Anterior cingulate cortex (tissue), 58 donors: ENCODE results near the gene ZSWIM4.
"Not testable (repeated sequence)": the region's sequence is repeated elsewhere in the genome, so short reads cannot be mapped to it uniquely, and the experiment has no call there.

Experiments
- DNase-seq, 58 donors: peaks; one replicate each; lab custom pipeline; 2025; lab: John Stamatoyannopoulos, UW

The ZSWIM4 gene

DNA sequence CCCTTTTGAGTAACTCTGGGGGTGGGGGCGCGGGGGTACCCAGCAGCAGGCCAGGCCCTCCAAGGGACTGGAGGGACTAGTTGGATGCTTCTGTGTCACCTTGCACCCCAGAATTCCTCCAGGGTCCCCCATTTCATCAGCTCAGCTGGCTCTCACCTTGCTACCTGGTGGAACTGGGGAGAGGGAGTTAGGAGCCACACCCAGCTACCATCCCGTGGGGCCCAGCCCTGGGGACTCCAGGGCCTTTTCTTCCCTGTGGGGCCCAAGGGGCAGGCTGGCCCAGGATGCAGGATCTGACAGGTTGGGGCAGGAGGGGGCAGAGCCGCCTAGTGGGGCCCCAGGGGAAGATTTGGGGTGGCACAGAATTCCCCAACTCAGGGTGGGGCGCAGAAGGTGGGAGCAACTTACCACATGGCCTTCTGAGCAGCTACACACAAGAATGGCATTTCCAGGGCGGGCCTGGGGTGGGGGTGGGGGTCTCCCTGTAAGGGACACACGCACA, 48.9 kb downstream of the ZSWIM4 start:
- no peak for DNase-seq

DNA sequence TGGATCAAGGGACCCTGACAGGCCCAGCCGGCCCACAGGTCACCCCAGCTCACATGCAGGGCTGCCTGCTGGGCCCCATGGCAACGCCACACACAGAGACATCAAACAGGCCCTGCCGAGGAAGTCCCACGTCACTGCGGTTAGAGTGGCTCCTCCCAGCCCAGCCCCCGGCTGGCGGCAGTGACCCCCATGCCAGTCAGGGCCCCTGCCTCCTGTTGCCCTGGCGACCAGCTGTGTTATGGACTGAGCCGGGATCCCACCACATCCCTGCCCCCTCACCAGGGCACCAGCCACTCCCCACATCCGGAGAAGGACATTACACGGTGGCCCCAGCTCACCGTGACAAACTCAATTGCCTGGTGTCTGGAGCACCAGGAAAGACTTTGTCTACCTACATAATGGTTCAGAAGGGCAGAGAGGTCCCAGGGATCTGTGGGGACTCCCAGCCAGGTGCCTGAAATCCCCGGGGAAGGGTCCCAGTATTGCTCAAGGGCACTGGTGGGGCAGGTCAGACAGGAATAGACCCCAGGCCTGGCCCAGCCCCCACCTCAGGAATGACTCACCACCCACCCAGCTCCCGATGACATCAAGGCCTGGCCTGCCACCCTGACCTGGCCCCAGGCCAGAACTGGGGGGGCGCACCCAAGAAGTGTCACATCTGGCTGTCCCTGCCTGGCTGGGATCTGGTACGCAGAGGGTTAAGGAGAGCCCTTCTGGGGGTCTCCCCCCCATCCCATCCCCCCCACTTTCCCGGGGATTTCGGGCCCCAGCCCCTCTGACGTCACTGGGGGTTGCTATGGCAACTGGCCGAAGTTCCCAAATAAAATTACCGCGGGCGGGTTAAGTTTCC, 51.5 kb downstream of the ZSWIM4 start:
- peak in 50 of 58 donors; percentile 20 to 93 (median 62) for DNase-seq

DNA sequence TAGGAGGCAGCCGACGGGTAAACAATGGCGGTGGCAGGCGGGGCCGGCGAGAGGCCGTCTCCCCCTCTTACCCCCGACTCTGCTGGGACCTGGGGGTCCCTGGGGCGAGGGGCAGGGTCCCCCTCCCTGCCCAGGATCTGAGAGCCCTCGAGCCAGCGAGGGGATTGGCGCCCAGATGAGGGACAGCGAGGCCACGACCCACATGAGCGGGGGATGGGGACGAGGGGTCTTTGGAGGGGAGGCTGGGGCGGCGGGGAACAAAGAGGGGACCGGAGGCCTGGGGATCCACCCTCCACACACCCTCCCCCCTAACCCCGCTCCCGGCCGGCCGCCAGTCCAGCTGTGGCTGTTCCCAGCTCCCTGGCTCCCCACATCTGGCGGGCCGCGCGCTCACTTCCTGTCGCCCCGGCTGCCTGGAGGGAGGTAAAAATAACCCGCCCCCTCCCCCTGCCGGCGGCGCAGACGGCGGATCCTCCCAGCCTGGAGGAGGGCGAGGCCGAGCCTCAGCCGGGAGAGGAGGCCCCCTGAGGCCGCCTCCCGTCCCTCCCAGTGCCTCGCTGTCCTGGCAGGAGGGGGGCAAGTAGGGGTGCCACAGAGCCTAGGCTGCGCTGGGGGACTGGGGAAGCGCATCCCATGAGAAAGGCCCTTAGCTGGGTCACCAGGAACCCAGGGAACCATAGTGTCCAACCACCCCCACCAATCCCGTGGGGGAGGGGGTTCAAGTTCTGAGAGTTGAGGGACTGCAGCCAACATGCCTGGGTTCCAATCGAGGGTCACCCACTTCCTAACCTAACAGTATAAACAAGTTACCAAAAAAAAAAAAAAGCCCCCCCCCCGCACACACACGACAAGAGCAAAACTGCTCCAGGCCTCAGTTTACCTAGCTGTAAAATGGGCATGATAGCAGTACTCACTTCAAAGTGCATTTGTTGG, 52.4 kb downstream of the ZSWIM4 start:
- peak in 55 of 58 donors; percentile 21 to 87 (median 64) for DNase-seq

DNA sequence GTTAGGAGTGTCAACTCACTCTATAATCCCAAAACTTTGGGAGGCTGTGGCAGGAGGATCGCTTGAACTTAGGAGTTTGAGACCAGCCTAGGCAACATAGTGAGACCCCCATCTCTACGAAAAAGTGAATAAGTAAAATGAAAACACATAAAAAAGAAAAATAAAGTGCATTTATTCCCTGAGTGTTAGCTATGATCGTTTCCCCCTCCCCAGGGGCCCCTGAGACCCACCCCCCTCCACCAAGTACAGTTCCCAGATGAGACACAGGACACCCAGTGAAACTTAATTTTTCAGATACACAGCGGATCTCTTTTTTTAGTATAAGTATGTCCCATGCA, 53.1 kb downstream of the ZSWIM4 start:
- no peak for DNase-seq

DNA sequence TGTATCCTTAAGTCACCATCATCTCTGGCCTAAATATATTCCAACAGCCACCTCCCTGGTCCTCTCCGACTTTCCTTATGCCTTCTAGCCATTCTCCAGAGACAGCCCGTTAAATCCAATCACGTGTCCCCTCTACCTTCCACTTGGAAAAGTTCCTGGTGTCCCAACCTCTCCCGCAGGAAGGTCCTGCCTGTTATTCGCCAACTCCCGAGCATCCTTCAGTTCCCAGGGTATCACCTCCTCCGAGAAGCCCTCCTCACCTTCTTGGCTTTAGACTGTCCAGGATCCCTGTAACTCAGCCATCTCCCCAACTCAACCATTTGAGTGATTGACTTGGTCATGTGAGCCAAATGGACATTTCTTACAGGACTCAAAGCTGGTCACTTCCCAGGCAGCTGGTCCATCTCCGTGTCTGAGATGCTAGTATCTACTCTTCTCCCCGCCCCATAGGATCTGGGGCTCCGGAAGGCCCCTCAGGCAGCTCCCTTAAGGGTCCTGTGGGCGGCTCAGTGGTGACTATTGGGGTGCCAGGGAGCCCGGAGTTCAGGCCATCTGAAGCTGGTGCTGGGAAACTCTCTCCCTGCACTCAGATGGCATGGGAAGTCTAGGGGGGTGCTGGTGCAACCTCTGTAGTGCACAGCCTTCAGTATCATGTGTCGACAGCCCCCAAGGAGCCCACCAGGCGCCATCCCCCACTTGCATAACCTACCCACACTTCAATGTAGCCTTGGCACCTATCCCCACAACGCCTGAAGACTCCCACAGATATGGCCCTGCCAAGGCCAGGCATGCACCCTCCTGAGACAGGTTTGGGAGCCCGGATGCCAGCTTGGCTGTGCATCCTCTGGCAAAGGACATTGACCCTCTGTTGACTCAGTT, 53.8 kb downstream of the ZSWIM4 start:
- DNase-seq = no peak

DNA sequence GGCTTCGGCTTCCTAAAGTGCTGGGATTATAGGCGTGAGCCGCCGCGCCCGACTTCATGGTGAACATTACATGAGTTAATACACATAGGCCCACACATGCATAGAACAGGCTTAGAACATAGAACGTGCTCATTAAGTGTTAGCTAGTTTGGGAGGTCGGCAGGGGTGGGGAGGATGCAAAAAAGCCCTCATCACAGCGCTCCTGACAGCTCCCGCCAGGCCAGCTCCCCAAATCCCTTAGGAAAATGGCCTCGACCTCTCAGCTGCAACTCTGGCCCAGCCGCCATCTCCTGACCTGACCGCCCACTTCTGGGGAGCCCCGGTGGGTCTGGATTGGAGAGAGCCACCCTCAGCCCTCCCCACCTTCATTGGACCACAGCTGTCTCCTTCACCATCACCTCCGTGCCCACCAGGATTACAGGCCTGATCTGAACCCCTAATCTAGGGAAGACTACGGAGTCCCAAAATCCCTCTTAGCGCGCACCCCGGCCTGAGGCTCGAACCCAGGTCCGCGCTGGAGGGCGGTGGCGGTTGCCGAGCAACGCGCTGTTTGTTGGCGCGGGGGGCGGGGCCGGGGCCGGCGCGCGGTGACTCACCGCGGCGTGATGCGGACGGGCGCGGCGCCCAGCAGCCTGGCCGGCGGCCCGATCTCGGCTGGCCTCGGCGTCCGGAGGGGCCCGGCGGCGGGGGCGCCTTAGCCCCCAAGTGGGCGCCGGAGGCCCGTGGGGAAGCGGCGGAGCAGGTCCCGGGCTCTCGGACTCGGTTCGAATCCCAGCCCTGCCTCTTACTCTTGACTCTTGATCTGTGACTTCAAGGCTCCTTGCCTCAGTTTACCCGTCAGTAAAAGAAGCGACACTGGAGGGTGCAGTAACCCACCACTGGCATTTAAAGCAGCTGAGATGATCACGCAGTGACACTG, 55.0 kb downstream of the ZSWIM4 start:
- peak in 52 of 58 donors; percentile 12 to 85 (median 62) for DNase-seq

DNA sequence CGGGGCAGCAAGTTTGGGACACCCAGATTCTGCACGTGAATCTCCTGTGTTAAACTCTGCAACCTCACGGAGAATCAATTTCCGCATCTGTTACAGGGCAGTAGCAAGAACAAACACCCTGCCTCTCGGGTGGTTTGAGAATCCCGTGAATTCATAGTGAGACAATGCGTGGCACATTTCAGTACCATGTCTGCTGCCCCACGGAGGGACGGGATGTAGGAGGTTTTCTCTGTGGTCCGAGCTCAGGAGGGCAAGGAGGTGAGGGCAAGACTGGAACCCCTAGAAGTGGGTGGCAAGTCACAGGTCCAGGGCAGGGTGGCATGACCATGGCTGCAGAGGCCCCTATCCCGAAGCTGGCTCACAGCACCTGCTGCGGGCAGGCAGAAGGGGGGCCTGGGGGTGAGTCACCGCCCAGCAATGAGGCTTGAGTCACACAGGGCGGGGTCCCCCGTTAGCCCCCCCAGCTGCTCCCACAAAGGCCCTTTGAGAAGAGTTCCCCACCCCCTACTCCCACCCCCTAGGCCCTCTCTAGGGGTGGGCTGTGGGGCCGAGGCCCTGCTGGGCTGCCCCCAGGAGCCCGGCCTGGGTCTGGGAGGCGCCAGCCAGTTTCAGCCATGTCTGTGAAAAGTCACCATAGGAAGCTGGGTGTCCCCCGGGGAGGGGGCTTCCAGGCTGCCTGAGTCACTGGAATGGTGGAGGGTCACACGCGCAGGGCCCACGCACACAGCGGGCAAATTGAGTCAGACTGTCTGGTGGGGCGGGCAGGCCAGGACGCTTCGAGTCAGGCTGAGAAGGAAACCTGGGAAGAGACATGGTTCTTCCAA, 55.9 kb downstream of the ZSWIM4 start:
- DNase-seq = peak in 39 of 58 donors; percentile 11 to 90 (median 46)

DNA sequence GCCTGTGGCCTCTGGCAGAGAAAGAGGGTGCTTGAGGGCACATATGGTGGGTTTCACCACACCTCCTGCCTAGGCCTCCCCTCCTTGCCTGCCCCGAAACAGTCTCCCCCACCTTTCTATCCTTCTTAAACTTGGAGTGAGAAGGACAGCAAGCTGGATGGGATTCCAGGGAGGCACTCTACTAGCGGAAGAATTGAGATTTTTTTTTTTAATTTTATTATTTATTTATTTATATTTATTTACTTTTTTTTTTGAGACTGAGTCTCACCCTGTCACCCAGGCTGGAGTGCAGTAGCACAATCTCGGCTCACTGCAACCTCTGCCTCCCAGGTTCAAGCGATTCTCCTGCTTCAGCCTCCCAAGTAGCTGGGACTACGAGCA, 56.5 kb downstream of the ZSWIM4 start:
- DNase-seq = not testable (repeated sequence)

DNA sequence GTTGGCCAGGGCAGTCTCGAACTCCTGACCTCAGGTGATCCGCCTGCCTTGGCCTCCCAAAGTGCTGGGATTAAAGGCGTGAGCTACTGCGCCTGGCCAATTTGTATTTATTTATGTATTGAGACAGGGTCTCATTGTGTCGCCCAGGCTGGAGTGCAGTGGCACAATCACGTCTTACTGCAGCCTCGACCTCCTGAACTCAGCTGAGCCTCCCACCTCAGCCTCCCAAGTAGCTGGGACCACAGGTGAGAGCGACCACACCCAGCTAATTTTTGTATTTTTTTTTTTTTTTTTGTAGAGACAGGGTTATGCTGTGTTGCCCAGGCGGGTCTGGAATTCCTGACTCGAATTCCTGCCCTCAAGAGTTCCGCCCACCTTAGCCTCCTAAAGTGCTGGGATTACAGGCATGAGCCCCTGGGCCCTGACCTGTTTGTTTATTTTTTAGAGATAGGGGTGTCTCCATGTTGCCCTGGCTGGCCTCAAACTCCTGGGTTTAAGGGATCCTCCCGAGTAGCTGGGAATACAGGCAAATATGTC, 57.0 kb downstream of the ZSWIM4 start:
- DNase-seq = not testable (repeated sequence)

DNA sequence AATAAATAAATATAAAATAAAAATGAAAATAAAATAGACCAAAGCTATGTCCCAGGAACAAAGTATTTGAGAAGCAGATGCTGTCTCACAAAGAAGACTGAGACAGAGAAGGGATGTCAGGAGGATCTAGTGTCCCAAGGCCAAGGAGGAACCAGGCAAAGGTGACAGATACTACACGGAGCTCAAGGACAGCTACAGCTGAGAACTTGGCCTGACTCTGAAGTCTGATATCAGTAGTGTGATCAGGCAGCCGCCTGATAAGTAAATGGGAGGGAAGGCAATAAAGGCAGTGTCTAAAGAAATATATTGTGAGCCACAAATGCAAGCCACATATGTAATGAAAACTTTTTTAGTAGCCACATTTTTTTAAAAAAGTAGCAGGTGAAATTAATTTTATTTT, 61.3 kb downstream of the ZSWIM4 start:
- no peak for DNase-seq

DNA sequence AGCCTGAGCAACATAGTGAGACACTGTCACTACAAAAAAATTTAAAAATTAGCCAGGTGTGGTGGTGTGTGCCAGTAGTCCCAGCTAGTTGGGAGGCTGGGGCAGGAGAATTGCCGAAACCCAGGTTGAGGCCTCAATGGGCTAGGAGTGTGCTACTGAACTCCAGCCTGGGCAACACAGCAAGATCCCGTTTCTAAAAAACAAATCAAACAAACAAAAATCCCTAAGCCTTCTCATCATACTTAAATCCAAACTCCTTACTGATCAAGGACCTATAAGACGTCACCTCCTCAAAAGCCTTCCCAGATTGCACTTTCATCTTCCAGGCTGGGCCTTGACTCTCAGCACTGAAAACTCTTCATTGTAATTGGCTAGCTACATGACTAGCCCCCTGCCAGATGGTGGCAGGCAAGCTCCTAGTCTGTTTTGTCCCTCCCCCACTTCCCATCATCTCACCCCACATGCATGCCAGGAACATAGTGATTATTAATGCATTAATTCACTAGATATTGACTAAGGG, 64.2 kb downstream of the ZSWIM4 start:
- DNase-seq = no peak

DNA sequence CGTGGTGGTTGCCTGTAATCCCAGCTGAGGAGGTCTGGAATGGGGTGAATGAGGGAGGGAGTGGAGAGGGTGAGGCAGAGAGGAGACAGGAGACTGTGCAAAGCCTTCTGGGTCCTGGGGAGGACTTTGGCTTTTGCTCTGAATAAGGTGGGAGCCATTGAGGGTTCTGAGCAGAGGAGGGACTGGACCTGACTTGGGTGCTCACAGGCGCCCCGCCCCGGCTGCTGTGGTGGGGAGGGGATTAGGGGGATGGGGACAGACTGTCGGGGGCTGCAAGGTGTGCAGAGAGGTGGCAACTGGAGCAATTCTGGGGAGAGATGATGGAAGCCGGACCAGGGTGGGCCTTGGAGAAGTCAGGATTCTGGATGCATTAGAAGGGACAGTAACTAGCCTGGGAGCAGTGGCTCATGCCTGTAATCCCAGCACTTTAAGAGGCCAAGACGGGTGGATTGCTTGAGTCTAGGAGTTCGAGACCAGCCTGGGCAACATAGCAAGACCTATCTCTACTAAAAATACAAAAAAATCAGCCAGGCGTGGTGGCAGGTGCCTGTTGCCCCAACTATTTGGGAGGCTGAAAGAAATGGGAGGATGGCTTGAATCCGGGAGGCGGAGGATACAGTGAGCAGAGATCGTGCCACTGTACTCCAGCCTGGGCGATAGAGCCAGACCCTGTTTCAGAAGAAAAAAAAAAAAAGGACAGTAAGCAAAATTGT, 65.6 kb downstream of the ZSWIM4 start:
- no peak for DNase-seq

DNA sequence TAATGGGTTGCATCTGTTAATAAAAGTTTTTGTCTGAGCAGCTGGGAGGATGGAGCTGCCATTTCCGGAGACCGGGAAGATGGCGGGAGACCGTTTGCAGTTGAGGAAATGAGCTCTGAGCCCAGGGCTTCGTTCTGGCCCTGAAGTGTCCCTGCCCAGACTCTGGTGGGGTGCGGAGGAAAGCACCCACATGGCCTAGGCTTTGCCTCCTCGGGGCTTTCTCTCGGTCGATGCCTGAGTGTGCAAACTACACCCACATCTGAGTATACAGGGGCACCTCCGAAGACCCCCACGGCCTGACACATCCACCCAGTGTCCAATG, 66.1 kb downstream of the ZSWIM4 start:
- no peak for DNase-seq

DNA sequence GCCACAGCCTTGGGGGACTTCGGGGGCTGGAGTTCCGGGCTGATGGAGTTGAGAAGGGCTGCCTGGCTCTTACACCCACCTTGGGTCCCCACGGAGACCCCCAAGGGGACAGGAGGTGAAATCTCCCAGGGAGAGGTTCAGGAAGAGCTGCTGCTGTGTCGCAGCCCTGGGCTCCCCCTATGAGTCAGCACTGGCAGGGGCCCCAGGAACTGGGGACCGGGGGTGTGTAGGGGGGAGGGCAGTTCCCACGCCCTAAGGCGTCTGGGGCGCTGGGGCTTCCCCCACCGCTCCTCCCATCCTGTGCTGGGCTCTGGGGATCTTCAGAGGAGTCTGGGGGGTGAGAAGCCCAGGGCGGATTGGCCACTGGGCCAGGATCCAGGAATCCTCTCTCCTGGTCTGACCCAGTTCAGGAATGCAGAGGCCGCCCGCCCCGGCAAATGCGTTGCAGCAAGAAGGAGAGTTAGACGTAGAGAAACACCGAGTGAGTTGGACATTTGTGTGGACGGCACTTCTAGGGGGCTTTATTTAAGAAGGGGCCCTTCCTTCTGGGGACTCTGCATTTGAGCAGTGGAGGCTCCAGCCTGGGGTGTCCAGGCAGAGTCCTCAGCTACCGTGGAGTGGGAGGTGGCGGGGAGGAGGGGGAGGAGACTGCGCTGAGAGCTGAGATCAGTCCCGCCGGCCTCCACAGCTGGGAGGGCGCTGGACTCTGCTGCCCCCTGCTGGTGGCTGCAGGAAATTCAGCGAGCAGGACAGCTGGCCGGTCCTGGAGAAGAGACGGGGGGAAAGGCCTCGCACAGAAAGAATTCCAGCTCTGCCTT, 66.7 kb downstream of the ZSWIM4 start:
- DNase-seq = peak; percentile 42 to 93 (median 85)

DNA sequence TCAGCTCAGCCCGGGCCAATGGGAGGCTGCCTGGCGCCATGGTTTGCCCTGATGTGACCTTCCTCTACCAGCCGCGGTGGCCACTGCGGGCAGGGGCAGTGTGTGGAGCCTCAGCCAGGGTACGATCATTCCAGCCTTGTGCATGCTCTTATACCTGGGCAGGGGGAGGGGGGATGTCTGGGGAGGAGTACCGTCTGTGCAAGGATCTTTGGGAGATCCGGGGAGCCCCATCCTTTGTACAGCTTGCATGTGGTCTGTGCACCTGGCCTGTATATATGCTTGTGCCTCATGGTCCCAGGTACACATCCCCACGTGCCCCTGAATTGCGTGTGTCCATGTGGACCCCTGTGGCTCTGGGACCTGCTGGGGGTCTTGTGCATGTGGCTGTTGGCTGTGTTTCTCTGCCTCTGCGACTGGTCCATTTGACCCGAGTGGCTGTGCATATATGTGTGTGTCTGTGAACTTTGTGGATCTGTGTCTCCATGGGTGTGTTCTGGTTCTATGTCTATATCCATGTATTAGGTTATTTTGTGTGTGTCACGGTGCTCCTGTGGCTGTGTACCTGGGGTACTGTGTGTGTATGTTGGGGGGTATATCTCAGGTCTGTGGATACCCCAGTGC, 68.9 kb downstream of the ZSWIM4 start:
- peak in 2 of 58 donors; percentile 9 to 39 for DNase-seq
